Measurements from ENCODE around the gene PHF23. TPM values are rescaled to one million over a fixed set of nuclear protein-coding genes. Genes with fewer than 3 reads are reported as not detected.

The PHF23 gene
- total and polyA plus RNA-seq, 11 donors: 13.7 to 36.7 (median 23.0) TPM

GRCh38 chr17:7258731-7259554 is 19.7 kb upstream of the PHF23 start:
- no peaks in the 10 kb centered on the region for H3K9me3 ChIP-seq
- DNase-seq (no peak), ATAC-seq (no peak)
- H3K36me3 ChIP-seq: peaks cover 0 to 61% (median 56%) of the 10 kb centered on the region in 9 donors
- H3K27ac ChIP-seq: no peak overlapping the region
- peaks cover 0 to 37% (median 25%) of the 10 kb centered on the region in 12 donors for H3K4me1 ChIP-seq
- H3K4me3 ChIP-seq: no peak overlapping the region
- H3K27me3 ChIP-seq: peaks cover 18 to 35% (median 30%) of the 10 kb centered on the region in 9 donors
- WGBS, 4 donors: 83 to 95% (median 90%) methylated on average over 7 of the region's 7 CpGs
- TF ChIP-seq POLR2A (IDR thresholded peaks at IDR 0.05) (no peak), CTCF (IDR thresholded peaks at IDR 0.05) (no peak)
- intact Hi-C loops (cut with DNase I): loop anchor here in 2 of 10 donors (5.0 to 10.0 kb wide), 2 partner anchors 43 to 316 kb away; partner anchors contain the start of gene CD68 (in 1 of the 2)

GRCh38 chr17:7256766-7257456 is 17.7 kb upstream of the PHF23 start:
- Histone ChIP-seq H3K27me3 (peaks cover 6 to 15% (median 11%) of the 10 kb centered on the region in 9 donors), H3K36me3 (peaks cover 0 to 66% (median 58%) of the 10 kb centered on the region in 9 donors), H3K27ac (no peak overlapping the region), H3K9me3 (no peaks in the 10 kb centered on the region), H3K4me1 (peaks cover 0 to 33% (median 22%) of the 10 kb centered on the region in 12 donors), H3K4me3 (no peak overlapping the region)
- TF ChIP-seq POLR2A (IDR thresholded peaks at IDR 0.05) (no peak), CTCF (IDR thresholded peaks at IDR 0.05) (no peak)
- no peak for DNase-seq
- 82 to 92% (median 91%) methylated on average over 8 of the region's 8 CpGs for WGBS, 4 donors
- intact Hi-C loops (cut with DNase I): loop anchor here in 2 of 10 donors (5.0 to 10.0 kb wide), 2 partner anchors 45 to 318 kb away; partner anchors contain the start of gene CD68 (in 1 of the 2)
- no peak for ATAC-seq

GRCh38 chr17:7254511-7254910 is 15.3 kb upstream of the PHF23 start:
- no peak overlapping the region for H3K4me3 ChIP-seq
- ATAC-seq: no peak
- H3K36me3 ChIP-seq: peaks cover 0 to 62% (median 54%) of the 10 kb centered on the region in 9 donors
- intact Hi-C loops (cut with DNase I): loop anchor here in 2 of 10 donors (5.0 to 10.0 kb wide), 2 partner anchors 53 to 320 kb away; partner anchors contain the start of genes CD68 (in 1 of the 2) and EIF5A (in 1 of the 2)
- DNase-seq: no peak
- no peaks in the 10 kb centered on the region for H3K27me3 ChIP-seq
- no peak overlapping the region for H3K27ac ChIP-seq
- WGBS, 4 donors: 87 to 94% (median 89%) methylated on average over 4 of the region's 4 CpGs
- H3K4me1 ChIP-seq: peaks cover 8 to 29% (median 23%) of the 10 kb centered on the region in 12 donors
- no peaks in the 10 kb centered on the region for H3K9me3 ChIP-seq
- no peak for TF ChIP-seq CTCF (IDR thresholded peaks at IDR 0.05)
- no peak for TF ChIP-seq POLR2A (IDR thresholded peaks at IDR 0.05)
